Stimulated activated CD4-positive, alpha-beta T cell treated with anti-CD3 and anti-CD28 coated beads, Interleukin-1b, Interleukin-23, amount 100 ng/mL, for 1 hour (primary cell): ENCODE results near the gene MCCD1.
"Not testable (repeated sequence)": the region's sequence is repeated elsewhere in the genome, so short reads cannot be mapped to it uniquely, and the experiment has no call there.

Experiments
- DNase-seq, 2 donors: peaks; one replicate each; pipeline ENCODE4 v3.0.0-alpha.2; 2020; ENCODE audit warnings: low read depth in 2 of 2

The MCCD1 gene

GRCh38 chr6:31543639-31544038, 14.9 kb downstream of the MCCD1 start:
- DNase-seq: no peak

GRCh38 chr6:31544676-31545075, 15.9 kb downstream of the MCCD1 start:
- no peak for DNase-seq

- no peak for DNase-seq
Measured at GRCh38 chr6:31545291-31545690, 16.5 kb downstream of the MCCD1 start.

GRCh38 chr6:31546339-31546957, 17.7 kb downstream of the MCCD1 start, which contains the start of gene ATP6V1G2:
TSS of gene ATP6V1G2 (minus strand) at chr6:31546608. CDS start at chr6:31546559, 49 bp downstream.
- peak; percentile 55 to 79 for DNase-seq

- peak; percentile 71 to 78 for DNase-seq
Measured at GRCh38 chr6:31546958-31547726, 18.4 kb downstream of the MCCD1 start, which contains the start of gene NFKBIL1. TSS of gene NFKBIL1 (plus strand) at chr6:31547608. CDS start at chr6:31547695, 87 bp downstream.

GRCh38 chr6:31547727-31548543, 19.2 kb downstream of the MCCD1 start:
- DNase-seq: no peak

- DNase-seq: no peak
Measured at GRCh38 chr6:31548544-31548873, 19.7 kb downstream of the MCCD1 start.

- DNase-seq: not testable (repeated sequence)
Measured at GRCh38 chr6:31551371-31551770, 22.6 kb downstream of the MCCD1 start.

- DNase-seq: no peak
Measured at GRCh38 chr6:31556307-31556706, 27.5 kb downstream of the MCCD1 start.

- DNase-seq: no peak
Measured at GRCh38 chr6:31557443-31558317, 28.9 kb downstream of the MCCD1 start.

- DNase-seq: no peak
Measured at GRCh38 chr6:31558318-31558625, 29.5 kb downstream of the MCCD1 start.

GRCh38 chr6:31558631-31559500, 30.1 kb downstream of the MCCD1 start:
- DNase-seq: no peak

- DNase-seq: no peak
Measured at GRCh38 chr6:31559606-31559957, 30.8 kb downstream of the MCCD1 start.

- DNase-seq: no peak
Measured at GRCh38 chr6:31559958-31560696, 31.4 kb downstream of the MCCD1 start.

- DNase-seq: no peak
Measured at GRCh38 chr6:31560697-31561058, 31.9 kb downstream of the MCCD1 start.

- DNase-seq: no peak
Measured at GRCh38 chr6:31567531-31568370, 39.0 kb downstream of the MCCD1 start.

GRCh38 chr6:31568537-31568961, 39.8 kb downstream of the MCCD1 start:
- DNase-seq: no peak

- no peak for DNase-seq
Measured at GRCh38 chr6:31569861-31570536, 41.2 kb downstream of the MCCD1 start.
